ENCODE results near the gene COL24A1. TPM values are rescaled to one million over a fixed set of nuclear protein-coding genes. Genes with fewer than 3 reads are reported as not detected.

COL24A1 gene
- total and polyA plus RNA-seq, 2 donors (not counting 1 experiment from before 2014, with no cell fraction given): not detected

- H3K79me2 ChIP-seq (ENCODE audit: control insufficient read depth, insufficient read depth, low read length): no peaks in the 10 kb centered on the region
- Mint-ChIP-seq H3K4me1 (no peaks in the 10 kb centered on the region), H3K4me3 (no peak overlapping the region), H3K27ac (no peak overlapping the region), H3K27me3 (no peaks in the 10 kb centered on the region), H3K9me3 (ENCODE audit: insufficient read depth) (no peaks in the 10 kb centered on the region)
- H3K36me3 ChIP-seq (replicated peaks in 1 of 2; ENCODE audit: control extremely low read depth in 1 of 2, control insufficient read depth in 1 of 2, extremely low read depth in 1 of 2, insufficient read depth in 2 of 2, low read length in 1 of 2): no peaks in the 10 kb centered on the region
- ATAC-seq (ENCODE audit: low read depth): no peak
- H3K27me3 ChIP-seq (replicated peaks in 1 of 4; ENCODE audit: control extremely low read depth in 1 of 4, control insufficient read depth in 3 of 4, insufficient read depth in 4 of 4, low read length in 3 of 4): no peaks in the 10 kb centered on the region
- no peak overlapping the region for H3K9ac ChIP-seq (ENCODE audit: low read length)
- H3K27ac ChIP-seq (ENCODE audit: low read length in 2 of 2): no peak overlapping the region
- no peak overlapping the region for H2AFZ ChIP-seq (ENCODE audit: insufficient read depth, low read depth, low read length, poor library complexity, severe bottlenecking)
- intact Hi-C loops (cut with micrococcal nuclease): no loop called here
- no peak overlapping the region for H3K4me3 ChIP-seq (ENCODE audit: control extremely low read depth in 1 of 5, extremely low read depth in 1 of 5, insufficient read depth in 1 of 5, low read depth in 2 of 5, low read length in 4 of 5)
- no peaks in the 10 kb centered on the region for H4K20me1 ChIP-seq (ENCODE audit: control insufficient read depth, insufficient read depth, low read length, poor library complexity, severe bottlenecking)
- H3K4me2 ChIP-seq (replicated peaks; ENCODE audit: low read depth, low read length, poor library complexity, severe bottlenecking): no peak overlapping the region
- ChIA-PET CTCF (no interaction called here), POLR2A (no interaction called here)
- no peak for TF ChIP-seq CTCF (IDR thresholded peaks at IDR 0.05)
- TF ChIP-seq EZH2 (IDR thresholded peaks at IDR 0.05; ENCODE audit: borderline replicate concordance, insufficient read depth, low read depth, low read length, poor library complexity, severe bottlenecking): no peak
- no peaks in the 10 kb centered on the region for H3K9me3 ChIP-seq (ENCODE audit: control extremely low read depth in 1 of 3, control insufficient read depth in 2 of 3, insufficient read depth in 1 of 3, low read length in 2 of 3)
- DNase-seq: no peak
- H3K4me1 ChIP-seq (ENCODE audit: control insufficient read depth in 2 of 2, insufficient read depth in 2 of 2, low read length in 2 of 2): no peaks in the 10 kb centered on the region
Observed at GRCh38 chr1:85933961-85934360, 222.6 kb downstream of the COL24A1 start.

GRCh38 chr1:85911742-85912141 lies 244.8 kb downstream of the COL24A1 start:
- H3K27ac Mint-ChIP-seq: no peak overlapping the region
- CTCF ChIA-PET: interaction anchor here (0.8 to 1.0 kb wide), 2 partner anchors 17 to 603 kb away, joined by 3 to 5 read pairs; no protein-coding TSS in a partner anchor
- H3K4me3 Mint-ChIP-seq: no peak overlapping the region
- Histone ChIP-seq H3K9ac (ENCODE audit: low read length) (no peak overlapping the region), H3K36me3 (replicated peaks in 1 of 2; ENCODE audit: control extremely low read depth in 1 of 2, control insufficient read depth in 1 of 2, extremely low read depth in 1 of 2, insufficient read depth in 2 of 2, low read length in 1 of 2) (no peaks in the 10 kb centered on the region), H3K79me2 (ENCODE audit: control insufficient read depth, insufficient read depth, low read length) (no peaks in the 10 kb centered on the region), H3K4me1 (ENCODE audit: control insufficient read depth in 2 of 2, insufficient read depth in 2 of 2, low read length in 2 of 2) (no peaks in the 10 kb centered on the region), H3K4me3 (ENCODE audit: control extremely low read depth in 1 of 5, extremely low read depth in 1 of 5, insufficient read depth in 1 of 5, low read depth in 2 of 5, low read length in 4 of 5) (no peak overlapping the region), H2AFZ (ENCODE audit: insufficient read depth, low read depth, low read length, poor library complexity, severe bottlenecking) (no peak overlapping the region), H4K20me1 (ENCODE audit: control insufficient read depth, insufficient read depth, low read length, poor library complexity, severe bottlenecking) (no peaks in the 10 kb centered on the region), H3K27me3 (replicated peaks in 1 of 4; ENCODE audit: control extremely low read depth in 1 of 4, control insufficient read depth in 3 of 4, insufficient read depth in 4 of 4, low read length in 3 of 4) (no peaks in the 10 kb centered on the region), H3K4me2 (replicated peaks; ENCODE audit: low read depth, low read length, poor library complexity, severe bottlenecking) (no peak overlapping the region), H3K27ac (ENCODE audit: low read length in 2 of 2) (no peak overlapping the region), H3K9me3 (ENCODE audit: control extremely low read depth in 1 of 3, control insufficient read depth in 2 of 3, insufficient read depth in 1 of 3, low read length in 2 of 3) (no peaks in the 10 kb centered on the region)
- TF ChIP-seq EZH2 (IDR thresholded peaks at IDR 0.05; ENCODE audit: borderline replicate concordance, insufficient read depth, low read depth, low read length, poor library complexity, severe bottlenecking) (no peak), CTCF (IDR thresholded peaks at IDR 0.05) (no peak)
- WGBS (ENCODE audit: insufficient coverage): no CpG with 5 or more reads among the region's 3 CpGs
- no peaks in the 10 kb centered on the region for H3K4me1 Mint-ChIP-seq
- intact Hi-C loops (cut with micrococcal nuclease): loop anchor here (2.0 kb wide), 1 partner anchor 603 kb away; no protein-coding TSS in a partner anchor
- H3K9me3 Mint-ChIP-seq (ENCODE audit: insufficient read depth): no peaks in the 10 kb centered on the region
- ATAC-seq (ENCODE audit: low read depth): no peak
- POLR2A ChIA-PET: no interaction called here
- peak; percentile 2 for DNase-seq
- H3K27me3 Mint-ChIP-seq: no peaks in the 10 kb centered on the region
